IMR-90 (cell line): ENCODE measurements around the gene ELL. TPM values are rescaled to one million over a fixed set of nuclear protein-coding genes. Genes with fewer than 3 reads are reported as not detected.

Experiments used
- ATAC-seq: fragments of 200-7000 bp; cut with Tn5 transposase; 2 replicates; pipeline ENCODE4 v1.9.1; 2020; ENCODE audit warnings: low read depth, mild to moderate bottlenecking, moderate library complexity
- BruUV-seq: library from RNA; stranded (reverse); fragments of 400-500 nt; replicated peaks from 2 replicates; lab custom pipeline; 2021; lab: Mats Ljungman, UMichigan
- CTCF ChIA-PET: fragments of 300-600 bp; formaldehyde crosslinking; extraction: SDS; loops from one replicate; lab custom pipeline; 2021; ENCODE audit warnings: antibody characterized with exemption; lab: Yijun Ruan, JAX
- POLR2A ChIA-PET: fragments of 300-600 bp; sonication (Branson Sonifier 250); formaldehyde crosslinking; loops from one replicate; lab custom pipeline; 2022; ENCODE audit warnings: antibody characterized with exemption; ENCODE audit not compliant: unreplicated experiment; lab: Charles Lee
- DNase-seq: peaks from one replicate; pipeline ENCODE4 v3.0.0; 2013
- H2AFZ ChIP-seq: replicated peaks from 2 replicates; pipeline ENCODE3; 2013; ENCODE audit warnings: low read length, mild to moderate bottlenecking; ENCODE audit not compliant: poor library complexity
- H2AK5ac ChIP-seq: 2 replicates; pipeline ENCODE4 v1.6.1; 2013; ENCODE audit warnings: low read depth, low read length, inconsistent platforms
- H2AK9ac ChIP-seq: replicated peaks from 2 replicates; pipeline ENCODE3; 2013; ENCODE audit warnings: mild to moderate bottlenecking, low read depth, low read length, moderate library complexity; ENCODE audit not compliant: poor library complexity
- H2BK120ac ChIP-seq: 2 replicates; pipeline ENCODE4 v1.6.1; 2013; ENCODE audit warnings: low read depth, low read length, inconsistent platforms
- H2BK15ac ChIP-seq: 3 replicates; pipeline ENCODE4 v1.6.1; 2013; ENCODE audit warnings: low read depth, low read length, inconsistent platforms
- H2BK20ac ChIP-seq: 2 replicates; pipeline ENCODE4 v1.6.1; 2013; ENCODE audit warnings: low read depth, mild to moderate bottlenecking, inconsistent platforms, low read length, moderate library complexity
- H2BK5ac ChIP-seq: 2 replicates; pipeline ENCODE4 v1.6.1; 2013; ENCODE audit warnings: mild to moderate bottlenecking, low read depth, low read length, inconsistent platforms; ENCODE audit not compliant: poor library complexity, severe bottlenecking
- H3K14ac ChIP-seq: replicated peaks from 2 replicates; pipeline ENCODE4 v1.6.1; 2013; ENCODE audit warnings: low read depth, low read length, inconsistent platforms
- H3K18ac ChIP-seq: 2 replicates; pipeline ENCODE4 v1.6.1; 2013; ENCODE audit warnings: low read depth, low read length, control low read depth
- H3K23ac ChIP-seq: 2 replicates; pipeline ENCODE4 v1.6.1; 2013; ENCODE audit warnings: low read depth, low read length, inconsistent platforms
- H3K27ac ChIP-seq: 2 replicates; pipeline ENCODE4 v1.5.1; 2013; ENCODE audit warnings: mild to moderate bottlenecking, control low read depth, low read length; ENCODE audit not compliant: insufficient read depth
- H3K27me3 ChIP-seq: 2 replicates; pipeline ENCODE4 v1.6.1; 2013; ENCODE audit warnings: low read length; ENCODE audit not compliant: control insufficient read depth, insufficient read depth
- H3K36me3 ChIP-seq: 2 replicates; pipeline ENCODE4 v1.6.1; 2013; ENCODE audit warnings: low read length, mixed read lengths; ENCODE audit not compliant: control insufficient read depth, insufficient read depth
- H3K4ac ChIP-seq: 2 replicates; pipeline ENCODE4 v1.6.1; 2013; ENCODE audit warnings: low read depth, low read length, inconsistent platforms
- H3K4me1 ChIP-seq: 2 replicates; pipeline ENCODE4 v1.6.1; 2013; ENCODE audit warnings: low read length, mixed read lengths; ENCODE audit not compliant: control insufficient read depth, insufficient read depth
- H3K4me2 ChIP-seq: 2 replicates; pipeline ENCODE4 v1.6.1; 2013; ENCODE audit warnings: low read depth, mild to moderate bottlenecking, control low read depth, low read length, moderate library complexity
- H3K4me3 ChIP-seq: 2 replicates; pipeline ENCODE4 v1.5.1; 2013; ENCODE audit warnings: low read depth, mild to moderate bottlenecking, control low read depth, low read length, moderate library complexity; ENCODE audit not compliant: insufficient read depth
- H3K56ac ChIP-seq: 2 replicates; pipeline ENCODE4 v1.6.1; 2013; ENCODE audit warnings: low read length, inconsistent platforms; ENCODE audit not compliant: insufficient read depth; ENCODE audit errors: extremely low read depth
- H3K79me1 ChIP-seq, 2 experiments: 2 replicates each; pipeline ENCODE4 v1.6.1; 2013; ENCODE audit warnings: low read length in 2 of 2, inconsistent platforms in 1 of 2, low read depth in 1 of 2
- H3K9ac ChIP-seq: 2 replicates; pipeline ENCODE4 v1.6.1; 2013; ENCODE audit warnings: low read depth, low read length, control low read depth
- H3K9me1 ChIP-seq: 2 replicates; pipeline ENCODE4 v1.6.1; 2013; ENCODE audit warnings: low read length, inconsistent platforms; ENCODE audit not compliant: insufficient read depth
- H3K9me3 ChIP-seq: 2 replicates; pipeline ENCODE4 v1.6.1; 2013; ENCODE audit warnings: low read length; ENCODE audit not compliant: control insufficient read depth, insufficient read depth
- H4K20me1 ChIP-seq: 2 replicates; pipeline ENCODE4 v1.6.1; 2013; ENCODE audit warnings: low read length, inconsistent platforms; ENCODE audit not compliant: insufficient read depth
- H4K5ac ChIP-seq: 2 replicates; pipeline ENCODE4 v1.6.1; 2013; ENCODE audit warnings: mild to moderate bottlenecking, low read depth, low read length, control low read depth
- H4K8ac ChIP-seq, 2 experiments: 2 replicates each; pipeline ENCODE4 v1.6.1; 2013; ENCODE audit warnings: low read depth in 2 of 2, low read length in 2 of 2, control low read depth in 1 of 2, inconsistent platforms in 1 of 2
- H4K91ac ChIP-seq: 2 replicates; pipeline ENCODE4 v1.6.1; 2013; ENCODE audit warnings: low read depth, low read length, inconsistent platforms; ENCODE audit not compliant: insufficient read depth
- CHD1 ChIP-seq: IDR thresholded peaks from 2 replicates; pipeline ENCODE4 v1.6.1; 2012; ENCODE audit warnings: low read depth, low read length, improper control_type of control experiment
- MAFK ChIP-seq: IDR thresholded peaks from 2 replicates; pipeline ENCODE4 v1.6.1; 2012; ENCODE audit warnings: low read depth, low read length, improper control_type of control experiment
- MXI1 ChIP-seq: IDR thresholded peaks from 2 replicates; pipeline ENCODE4 v1.6.1; 2012; ENCODE audit warnings: low read depth, mild to moderate bottlenecking, low read length, moderate library complexity, borderline replicate concordance
- RAD21 ChIP-seq: IDR thresholded peaks from 2 replicates; pipeline ENCODE4 v1.6.1; 2012; ENCODE audit warnings: low read length, improper control_type of control experiment
- RCOR1 ChIP-seq: IDR thresholded peaks from 2 replicates; pipeline ENCODE4 v1.6.1; 2012; ENCODE audit warnings: mild to moderate bottlenecking, low read length, improper control_type of control experiment; ENCODE audit not compliant: insufficient replicate concordance
- SMC3 ChIP-seq: fragments of 150-350 bp; IDR thresholded peaks from 2 replicates; pipeline ENCODE4 v1.6.1; 2016; ENCODE audit warnings: low read depth, mild to moderate bottlenecking, antibody characterized with exemption, low read length, moderate library complexity
- USF2 ChIP-seq: fragments of 150-350 bp; IDR thresholded peaks from 2 replicates; pipeline ENCODE4 v1.6.1; 2017; ENCODE audit warnings: mild to moderate bottlenecking, antibody characterized with exemption, low read length, low read depth
- WGBS, 2 experiments: methylation state at CpG; one replicate each; pipeline versions ENCODE4 v1.1.5 to v1.1.7; 2013; ENCODE audit warnings: missing lambda C conversion rate in 2 of 2; ENCODE audit not compliant: insufficient read length in 1 of 2; ENCODE audit errors: extremely low coverage in 2 of 2; 5-methylcytosine and 5-hydroxymethylcytosine counted together
- dilution Hi-C: fragments of 300-500 bp; cut with HindIII; formaldehyde crosslinking; loops from one replicate; pipeline ENCODE4 v1.14.3; 2018; ENCODE audit warnings: low sequenced_read_pairs; ENCODE audit not compliant: unreplicated experiment
- in situ Hi-C: fragments of 300-500 bp; cut with MboI; formaldehyde crosslinking; loops from 3 replicates; pipeline ENCODE4 v1.14.3; 2019; ENCODE audit warnings: low sequenced_read_pairs, inconsistent platforms, mixed read lengths
- intact Hi-C: fragments of 100-400 bp; cut with micrococcal nuclease; formaldehyde crosslinking; loops from 2 replicates; pipeline ENCODE4 v1.10.0; 2022
- polyA plus RNA-seq, 3 experiments: library from polyadenylated mRNA; depleted of rRNA; stranded (reverse); fragments of >200 nt; gene quantifications; 2 replicates each; pipeline ENCODE4 v1.2.3, GENCODE V29; 2012; ENCODE audit warnings: low replicate concordance in 1 of 3
- total RNA-seq: library from RNA; depleted of rRNA; stranded (reverse); fragments of >200 nt; gene quantifications from 2 replicates; pipeline ENCODE4 v1.2.3, GENCODE V29; 2012
- TF ChIP-seq, protein P1 (sequence below): conservative IDR thresholded peaks from 2 replicates; pipeline ENCODE4 v1.5.1; 2012; ENCODE audit warnings: mild to moderate bottlenecking, low read depth, low read length, improper control_type of control experiment

Gene ELL
- total and polyA plus RNA-seq, 2 of the 4 experiments (the other 2 are of a cell fraction), result 6.3 to 13.1 TPM

- dilution Hi-C loops (no loop called here), intact Hi-C loops (loop anchor here (5.0 kb wide), 1 partner anchor 103 kb away; the partner anchor contains the start of gene UBA52), in situ Hi-C loops (no loop called here)
- peaks cover 33% of the 10 kb centered on the region for H3K9me1 ChIP-seq
- no peak overlapping the region; a peak in 1 of 4 replicates for H4K8ac ChIP-seq
- H3K4me2 ChIP-seq, result no peak overlapping the region
- WGBS, 2 experiments, result 92% methylated on average over 10 of the region's 28 CpGs; no CpG with 5 or more reads in 1 of the 2 experiments
- no peak overlapping the region for H3K56ac ChIP-seq
- no peak overlapping the region; the same call in 2 of the 3 replicates for H2BK15ac ChIP-seq
- ATAC-seq, result peak; percentile 25; the same call in 1 of the 2 replicates
- H2AFZ ChIP-seq, result no peak overlapping the region
- no peak overlapping the region for H3K27ac ChIP-seq
- H3K4ac ChIP-seq, result no peak overlapping the region
- H3K27me3 ChIP-seq, result no peaks in the 10 kb centered on the region
- H2AK9ac ChIP-seq, result peak overlapping the region; percentile 73
- ChIA-PET CTCF (interaction anchor here (1.0 kb wide), 1 partner anchor 12 kb away, joined by 4 read pairs; no protein-coding TSS in a partner anchor), POLR2A (no interaction called here)
- H3K4me3 ChIP-seq, result no peak overlapping the region
- H2BK20ac ChIP-seq, result no peak overlapping the region
- no peak overlapping the region for H2BK120ac ChIP-seq
- BruUV-seq, result no TSS peak
- no peak overlapping the region for H3K9ac ChIP-seq
- H3K79me1 ChIP-seq, result peaks cover 27 to 93% of the 10 kb centered on the region in 2 experiments
- H4K20me1 ChIP-seq, result peaks cover 89% of the 10 kb centered on the region
- H3K9me3 ChIP-seq, result no peaks in the 10 kb centered on the region
- no peak overlapping the region for H4K91ac ChIP-seq
- TF ChIP-seq MXI1 (no peak), RAD21 (peak; percentile 71), RCOR1 (no peak), CHD1 (no peak), SMC3 (peak; percentile 63), MAFK (no peak), USF2 (no peak)
- TF ChIP-seq, protein P1, sequence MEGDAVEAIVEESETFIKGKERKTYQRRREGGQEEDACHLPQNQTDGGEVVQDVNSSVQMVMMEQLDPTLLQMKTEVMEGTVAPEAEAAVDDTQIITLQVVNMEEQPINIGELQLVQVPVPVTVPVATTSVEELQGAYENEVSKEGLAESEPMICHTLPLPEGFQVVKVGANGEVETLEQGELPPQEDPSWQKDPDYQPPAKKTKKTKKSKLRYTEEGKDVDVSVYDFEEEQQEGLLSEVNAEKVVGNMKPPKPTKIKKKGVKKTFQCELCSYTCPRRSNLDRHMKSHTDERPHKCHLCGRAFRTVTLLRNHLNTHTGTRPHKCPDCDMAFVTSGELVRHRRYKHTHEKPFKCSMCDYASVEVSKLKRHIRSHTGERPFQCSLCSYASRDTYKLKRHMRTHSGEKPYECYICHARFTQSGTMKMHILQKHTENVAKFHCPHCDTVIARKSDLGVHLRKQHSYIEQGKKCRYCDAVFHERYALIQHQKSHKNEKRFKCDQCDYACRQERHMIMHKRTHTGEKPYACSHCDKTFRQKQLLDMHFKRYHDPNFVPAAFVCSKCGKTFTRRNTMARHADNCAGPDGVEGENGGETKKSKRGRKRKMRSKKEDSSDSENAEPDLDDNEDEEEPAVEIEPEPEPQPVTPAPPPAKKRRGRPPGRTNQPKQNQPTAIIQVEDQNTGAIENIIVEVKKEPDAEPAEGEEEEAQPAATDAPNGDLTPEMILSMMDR, result peak; percentile 72
- DNase-seq, result peak; percentile 66
- peaks cover 32% of the 10 kb centered on the region for H3K4me1 ChIP-seq
- H3K18ac ChIP-seq, result no peak overlapping the region
- H3K14ac ChIP-seq, result no peak overlapping the region
- H2BK5ac ChIP-seq, result no peak overlapping the region
- H4K5ac ChIP-seq, result no peak overlapping the region
- peaks cover 15% of the 10 kb centered on the region for H3K36me3 ChIP-seq
- H2AK5ac ChIP-seq, result peak overlapping the region; percentile 53; the same call in 1 of the 2 replicates
- H3K23ac ChIP-seq, result no peak overlapping the region
These were observed 52.6 kb downstream of the ELL start for GRCh38 chr19:18469069-18469846.
